ENCODE data around the gene CHDH. TPM values are rescaled to one million over a fixed set of nuclear protein-coding genes. Genes with fewer than 3 reads are reported as not detected.

Gene CHDH
- total RNA-seq, 3 donors from 2014 or later (not counting 1 experiment from before 2014, with no cell fraction given) = 0.02 to 1.6 (median 0.09) TPM

DNA sequence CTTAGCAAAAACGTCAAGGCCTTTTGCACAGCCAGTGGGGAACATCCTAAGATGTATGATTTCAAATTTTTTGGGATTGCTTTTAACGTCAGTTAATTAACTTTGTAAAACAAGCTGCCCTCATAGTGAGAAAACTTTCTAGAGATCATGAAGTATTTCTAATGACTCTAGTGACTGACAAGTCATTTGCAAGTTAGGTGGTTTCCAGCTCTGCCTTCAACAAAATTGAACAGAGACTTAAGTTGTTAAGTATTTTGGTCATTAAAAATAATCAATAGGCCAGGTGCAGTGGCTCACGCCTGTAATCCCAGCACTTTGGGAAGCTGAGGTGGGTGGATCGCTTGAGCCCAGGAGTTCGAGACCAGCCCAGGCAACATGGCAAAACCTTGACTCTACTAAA is 71.2 kb downstream of the CHDH start:
- no peaks in the 10 kb centered on the region for H3K36me3 Mint-ChIP-seq
- Histone ChIP-seq H3K27ac (ENCODE audit: low read length) (no peak overlapping the region), H3K27me3 (ENCODE audit: control insufficient read depth, insufficient read depth, low read length) (no peaks in the 10 kb centered on the region), H3K36me3 (ENCODE audit: control insufficient read depth, insufficient read depth, low read length) (no peaks in the 10 kb centered on the region), H3K4me1 (ENCODE audit: control insufficient read depth, insufficient read depth, low read length) (no peaks in the 10 kb centered on the region), H3K9me3 (ENCODE audit: control insufficient read depth, insufficient read depth, low read length) (no peaks in the 10 kb centered on the region), H3K4me3 (ENCODE audit: low read length) (no peak overlapping the region)
- intact Hi-C loops (cut with micrococcal nuclease) = no loop called here
- DNase-seq (no peak), ATAC-seq (no peak)
- TF ChIP-seq, protein P1, sequence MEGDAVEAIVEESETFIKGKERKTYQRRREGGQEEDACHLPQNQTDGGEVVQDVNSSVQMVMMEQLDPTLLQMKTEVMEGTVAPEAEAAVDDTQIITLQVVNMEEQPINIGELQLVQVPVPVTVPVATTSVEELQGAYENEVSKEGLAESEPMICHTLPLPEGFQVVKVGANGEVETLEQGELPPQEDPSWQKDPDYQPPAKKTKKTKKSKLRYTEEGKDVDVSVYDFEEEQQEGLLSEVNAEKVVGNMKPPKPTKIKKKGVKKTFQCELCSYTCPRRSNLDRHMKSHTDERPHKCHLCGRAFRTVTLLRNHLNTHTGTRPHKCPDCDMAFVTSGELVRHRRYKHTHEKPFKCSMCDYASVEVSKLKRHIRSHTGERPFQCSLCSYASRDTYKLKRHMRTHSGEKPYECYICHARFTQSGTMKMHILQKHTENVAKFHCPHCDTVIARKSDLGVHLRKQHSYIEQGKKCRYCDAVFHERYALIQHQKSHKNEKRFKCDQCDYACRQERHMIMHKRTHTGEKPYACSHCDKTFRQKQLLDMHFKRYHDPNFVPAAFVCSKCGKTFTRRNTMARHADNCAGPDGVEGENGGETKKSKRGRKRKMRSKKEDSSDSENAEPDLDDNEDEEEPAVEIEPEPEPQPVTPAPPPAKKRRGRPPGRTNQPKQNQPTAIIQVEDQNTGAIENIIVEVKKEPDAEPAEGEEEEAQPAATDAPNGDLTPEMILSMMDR (IDR thresholded peaks at IDR 0.05) = no peak
- no peaks in the 10 kb centered on the region for H3K9me3 Mint-ChIP-seq
- H3K4me3 Mint-ChIP-seq = no peak overlapping the region
- H3K4me1 Mint-ChIP-seq = no peaks in the 10 kb centered on the region
- H3K27me3 Mint-ChIP-seq (ENCODE audit: low read depth in 2 of 2) = peaks cover 0 to 9% of the 10 kb centered on the region in 2 donors
- WGBS (ENCODE audit: insufficient coverage) = 77% methylated on average over 5 of the region's 5 CpGs
- no peak overlapping the region for H3K27ac Mint-ChIP-seq

DNA sequence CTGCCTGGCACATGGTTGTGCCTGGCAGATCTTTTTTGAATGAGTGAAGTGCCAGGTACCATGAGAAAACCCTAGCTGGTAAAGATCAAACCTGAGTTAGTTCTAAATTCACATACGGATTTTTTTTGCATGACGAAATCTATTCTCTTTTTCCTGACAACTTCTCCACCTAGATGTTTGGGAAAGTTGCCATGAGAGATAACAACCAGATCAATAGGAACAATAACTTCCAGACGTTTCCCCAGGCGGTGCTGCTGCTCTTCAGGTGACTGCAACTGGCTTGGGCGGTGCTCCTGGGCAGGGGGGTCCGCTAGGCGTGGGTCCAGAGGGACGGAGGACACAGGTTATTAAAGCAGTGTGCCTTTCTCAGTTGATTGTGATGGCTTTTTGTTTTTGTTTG is 71.8 kb downstream of the CHDH start:
- 89% methylated on average over 8 of the region's 8 CpGs for WGBS (ENCODE audit: insufficient coverage)
- H3K36me3 ChIP-seq (ENCODE audit: control insufficient read depth, insufficient read depth, low read length) = no peaks in the 10 kb centered on the region
- intact Hi-C loops (cut with micrococcal nuclease) = no loop called here
- H3K4me3 ChIP-seq (ENCODE audit: low read length) = no peak overlapping the region
- H3K4me1 ChIP-seq (ENCODE audit: control insufficient read depth, insufficient read depth, low read length) = no peaks in the 10 kb centered on the region
- TF ChIP-seq, protein P1 (IDR thresholded peaks at IDR 0.05) = no peak
- Mint-ChIP-seq H3K27me3 (ENCODE audit: low read depth in 2 of 2) (peaks cover 0 to 10% of the 10 kb centered on the region in 2 donors), H3K4me3 (no peak overlapping the region), H3K9me3 (no peaks in the 10 kb centered on the region), H3K4me1 (no peaks in the 10 kb centered on the region), H3K36me3 (no peaks in the 10 kb centered on the region), H3K27ac (no peak overlapping the region)
- no peak overlapping the region for H3K27ac ChIP-seq (ENCODE audit: low read length)
- H3K9me3 ChIP-seq (ENCODE audit: control insufficient read depth, insufficient read depth, low read length) = no peaks in the 10 kb centered on the region
- DNase-seq (no peak), ATAC-seq (no peak)
- H3K27me3 ChIP-seq (ENCODE audit: control insufficient read depth, insufficient read depth, low read length) = no peaks in the 10 kb centered on the region

DNA sequence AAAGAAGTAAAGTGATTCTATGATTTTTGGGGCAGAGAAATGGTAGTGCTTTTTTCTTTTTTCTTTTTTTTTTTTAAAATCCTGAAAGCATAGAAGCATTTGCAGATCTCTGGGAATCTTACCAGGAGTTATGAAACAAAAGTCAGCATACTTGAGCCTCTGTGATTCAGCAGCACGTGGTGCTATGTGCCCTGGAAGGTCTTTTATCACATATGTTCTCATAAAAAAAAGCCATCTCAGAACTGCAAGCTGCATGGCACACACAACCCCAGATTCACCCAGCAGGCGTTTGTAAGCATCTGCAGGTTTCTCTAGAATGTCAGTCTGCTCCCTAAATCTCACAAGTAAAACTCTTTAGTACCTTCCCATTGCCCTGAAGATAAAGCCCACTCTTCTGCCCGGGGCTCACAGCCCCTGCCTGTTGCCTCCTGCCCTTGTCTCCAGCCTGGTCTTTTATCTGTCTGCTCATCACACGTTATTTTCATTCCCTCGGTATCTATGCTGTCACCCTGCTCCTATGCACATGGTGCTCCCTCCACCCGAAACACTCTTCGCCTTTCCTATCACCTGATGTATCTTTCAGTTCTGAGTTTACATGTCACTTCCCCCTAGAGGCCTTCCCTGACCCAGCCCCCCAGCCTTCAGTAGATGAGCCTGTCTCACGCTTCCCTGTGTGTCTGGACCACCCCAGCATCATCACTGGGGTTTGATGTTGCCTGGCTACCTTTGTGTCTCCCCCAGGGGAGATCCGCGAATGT is 72.4 kb downstream of the CHDH start:
- no peak for ATAC-seq
- Mint-ChIP-seq H3K36me3 (no peaks in the 10 kb centered on the region), H3K4me3 (no peak overlapping the region)

More for the DNA sequence above, 72.4 kb downstream of the CHDH start:
- TF ChIP-seq, protein P1 (IDR thresholded peaks at IDR 0.05) = no peak
- intact Hi-C loops (cut with micrococcal nuclease) = no loop called here
- no peaks in the 10 kb centered on the region for H3K36me3 ChIP-seq (ENCODE audit: control insufficient read depth, insufficient read depth, low read length)
- DNase-seq = no peak
- no peaks in the 10 kb centered on the region for H3K4me1 Mint-ChIP-seq
- no peaks in the 10 kb centered on the region for H3K9me3 ChIP-seq (ENCODE audit: control insufficient read depth, insufficient read depth, low read length)
- no peaks in the 10 kb centered on the region for H3K4me1 ChIP-seq (ENCODE audit: control insufficient read depth, insufficient read depth, low read length)
- H3K27ac ChIP-seq (ENCODE audit: low read length) = no peak overlapping the region
- 70% methylated on average over 10 of the region's 10 CpGs for WGBS (ENCODE audit: insufficient coverage)
- H3K27me3 Mint-ChIP-seq (ENCODE audit: low read depth in 2 of 2) = peaks cover 0 to 10% of the 10 kb centered on the region in 2 donors
- no peak overlapping the region for H3K4me3 ChIP-seq (ENCODE audit: low read length)
- H3K9me3 Mint-ChIP-seq = no peaks in the 10 kb centered on the region
- H3K27ac Mint-ChIP-seq = no peak overlapping the region
- H3K27me3 ChIP-seq (ENCODE audit: control insufficient read depth, insufficient read depth, low read length) = no peaks in the 10 kb centered on the region
